GM18505 (cell line): ENCODE results near the gene ZNF548.

ENCODE experiments used
- ATAC-seq: cut with Tn5 transposase; IDR thresholded peaks from one replicate; pipeline ENCODE4 v1.9.1; 2021; ENCODE audit not compliant: unreplicated experiment
- POLR2A ChIP-seq: IDR thresholded peaks from 4 replicates; pipeline ENCODE4 v1.6.1; 2011; ENCODE audit warnings: borderline replicate concordance; ENCODE audit not compliant: insufficient read depth, insufficient read length; ENCODE audit errors: extremely low read depth

The ZNF548 gene

DNA sequence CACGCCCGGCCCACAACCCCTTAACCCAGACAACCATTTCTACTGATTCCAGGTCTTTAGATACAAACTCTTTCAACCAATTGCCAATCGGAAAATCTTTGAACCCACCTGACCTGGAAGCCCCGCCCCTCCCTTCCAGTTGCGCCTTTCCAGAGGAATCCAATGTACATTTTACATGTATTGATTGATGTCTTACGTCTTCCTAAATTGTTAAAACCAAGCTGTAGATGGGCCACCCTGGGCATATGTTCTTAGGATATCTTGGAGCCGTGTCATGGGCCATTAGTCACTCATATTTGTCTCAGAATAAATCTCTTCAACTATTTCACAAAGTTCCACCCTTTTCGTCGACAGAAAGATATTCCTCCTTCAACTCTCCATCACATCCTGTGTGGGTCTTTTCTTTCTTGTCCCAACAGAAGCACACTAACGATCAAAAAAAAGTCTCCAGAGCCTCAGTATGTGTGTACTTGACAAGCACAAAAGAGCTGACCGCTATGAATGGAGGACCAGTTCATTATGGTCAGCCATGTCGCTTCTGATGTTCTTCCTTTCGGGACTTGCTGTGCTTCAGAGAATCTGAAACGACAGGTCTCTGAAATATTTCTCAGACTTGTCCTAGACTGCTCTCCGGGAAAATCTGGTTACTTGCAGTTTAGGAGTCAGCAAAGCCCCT lies 44.9 kb downstream of the ZNF548 start:
- ATAC-seq, result peak; percentile 17
- TF ChIP-seq POLR2A, result no peak

DNA sequence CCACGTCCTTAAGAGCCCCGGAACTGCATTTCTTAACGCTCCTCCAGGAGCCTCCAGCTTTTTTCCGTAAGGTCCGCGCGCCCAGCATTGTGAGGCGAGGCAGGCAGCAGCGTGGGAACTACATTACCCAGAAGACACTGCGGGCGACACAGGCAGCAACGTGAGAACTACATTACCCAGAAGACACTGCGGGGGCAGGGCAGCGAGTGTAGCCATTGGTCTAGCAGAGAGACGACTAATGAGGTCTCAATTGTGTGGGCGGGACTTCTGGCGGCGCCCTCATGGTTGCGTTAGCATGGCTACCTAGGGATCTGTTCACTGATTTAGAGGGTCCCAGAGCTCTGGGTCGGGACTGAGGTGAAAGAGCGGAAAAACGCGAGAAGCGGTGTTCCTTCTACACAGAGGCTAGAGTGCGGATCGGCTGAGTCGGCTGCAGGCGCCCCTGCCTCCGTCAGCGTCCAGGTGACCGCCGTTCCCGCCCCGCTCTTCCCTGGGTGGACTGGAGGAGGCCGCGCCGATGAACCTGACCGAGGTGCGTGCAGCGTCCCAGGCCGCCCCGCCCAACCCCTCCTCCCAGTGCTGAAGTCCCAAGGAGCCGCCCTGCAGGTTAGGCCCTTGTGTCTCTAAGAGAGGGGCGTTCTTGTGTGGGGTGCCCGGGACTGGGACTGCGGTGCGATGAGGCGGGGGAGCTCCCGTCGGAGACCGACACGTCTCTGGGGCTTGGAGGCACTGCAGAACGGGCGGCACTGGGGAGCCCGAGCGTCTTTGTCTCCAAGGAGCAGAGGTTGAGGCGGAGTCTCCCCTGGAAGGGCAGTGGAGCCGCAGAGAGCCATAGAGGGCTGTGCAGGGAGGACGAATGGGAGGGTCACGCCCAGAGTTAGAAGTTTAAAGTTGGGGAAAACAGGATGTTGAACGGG lies 45.7 kb downstream of the ZNF548 start, which contains the start of gene ZNF749:
ZNF749 (plus strand) TSS at position 264 of the 917 bp plus-strand sequence; CDS start at position 518, 254 bp downstream.
- TF ChIP-seq POLR2A, result peak; percentile 61
- peak; percentile 97 for ATAC-seq

DNA sequence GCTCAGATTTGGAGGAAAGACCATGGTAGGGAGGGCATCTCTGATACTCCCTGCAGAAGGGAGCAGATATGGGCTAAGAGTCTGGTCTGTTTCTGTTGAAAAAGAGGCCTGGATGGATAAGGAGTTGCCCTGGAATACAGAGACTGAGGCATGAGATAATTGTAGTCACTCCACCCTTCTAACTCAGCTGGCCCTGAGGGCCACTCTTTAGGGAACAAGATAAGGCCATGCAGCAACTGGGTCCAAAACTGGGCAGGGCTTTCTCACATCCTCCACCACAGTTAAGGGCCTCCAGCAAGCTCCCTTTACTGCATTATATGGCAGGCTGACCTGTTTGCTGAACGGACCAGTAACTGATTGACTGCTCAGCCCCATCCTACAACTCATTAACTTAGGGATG lies 46.8 kb downstream of the ZNF548 start:
- no peak for ATAC-seq
- TF ChIP-seq POLR2A, result no peak

DNA sequence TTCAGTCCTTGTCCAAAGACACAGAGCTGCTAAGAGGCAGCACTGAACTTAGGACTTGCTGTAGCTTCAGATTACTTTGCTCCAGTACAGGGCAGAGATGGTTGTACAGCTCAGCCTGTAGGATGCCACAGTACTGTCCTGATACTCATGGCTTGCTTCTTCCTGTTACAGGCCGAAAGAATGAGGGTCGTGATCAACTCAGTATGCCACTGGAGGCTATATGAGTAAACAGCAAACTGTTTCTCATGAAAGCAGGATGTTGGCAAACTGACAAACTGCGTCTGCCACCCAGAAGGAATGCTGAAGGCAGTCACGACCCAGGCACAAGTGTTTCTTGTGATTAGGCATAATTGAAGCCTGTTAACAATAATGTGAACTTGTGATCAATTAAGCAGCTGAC lies 48.3 kb downstream of the ZNF548 start:
- no peak for ATAC-seq
- no peak for TF ChIP-seq POLR2A

DNA sequence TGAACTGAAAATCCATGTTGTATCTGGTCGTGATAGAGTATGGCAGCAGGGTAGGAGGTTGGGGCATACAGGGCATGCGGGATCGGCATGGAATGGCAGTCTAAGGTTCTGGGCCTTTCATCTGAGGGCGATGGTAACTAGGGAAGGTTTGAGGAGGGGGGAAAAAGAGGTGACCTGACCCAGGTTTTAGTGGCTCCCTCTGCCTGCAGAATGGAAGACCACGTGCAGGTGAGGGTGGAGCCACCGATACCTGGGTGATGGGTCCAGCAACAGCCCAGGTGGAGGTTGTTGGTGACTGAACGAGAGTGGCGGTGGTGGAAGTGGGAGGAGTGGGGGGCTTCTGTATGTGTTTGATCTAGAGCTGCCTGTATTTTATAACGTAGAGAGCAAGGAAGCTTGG lies 49.3 kb downstream of the ZNF548 start:
- TF ChIP-seq POLR2A, result no peak
- ATAC-seq, result no peak

DNA sequence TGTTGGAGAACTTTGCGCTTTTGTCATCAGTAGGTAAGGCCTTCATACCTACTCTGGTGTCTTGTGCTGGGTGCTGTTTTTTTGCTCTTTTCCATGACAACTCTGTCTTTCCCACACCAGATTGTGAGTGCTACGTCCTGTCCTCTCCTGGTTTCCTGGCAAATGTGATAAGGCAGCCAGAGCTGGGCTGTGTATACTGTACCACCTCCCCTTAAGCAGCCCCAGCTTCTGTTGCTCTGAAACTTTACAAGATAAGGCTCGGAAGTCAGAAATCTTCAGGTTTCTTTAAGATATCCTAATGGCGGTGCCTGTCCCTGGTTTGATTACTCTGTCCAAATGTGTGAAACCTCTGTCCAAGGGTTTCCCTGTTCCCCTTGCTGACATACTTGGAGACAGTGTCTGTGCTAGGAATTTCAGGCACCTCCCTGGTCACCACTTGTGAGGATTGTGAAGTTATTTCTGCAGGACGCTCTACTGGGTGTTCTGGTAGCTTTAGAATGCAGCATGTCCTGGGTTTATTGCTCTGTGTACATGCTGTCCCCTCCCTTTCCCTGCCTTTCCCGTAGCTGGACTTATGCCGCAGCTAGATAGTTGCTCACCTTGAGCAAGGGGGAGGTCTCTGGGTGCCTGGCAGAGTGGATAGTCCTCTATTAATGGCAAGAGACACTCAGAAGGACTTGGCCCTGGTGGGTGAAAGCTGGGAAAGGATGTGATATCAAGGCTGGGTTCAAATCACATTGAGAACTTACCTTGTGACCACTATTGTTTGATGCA lies 52.5 kb downstream of the ZNF548 start:
- no peak for ATAC-seq
- no peak for TF ChIP-seq POLR2A

DNA sequence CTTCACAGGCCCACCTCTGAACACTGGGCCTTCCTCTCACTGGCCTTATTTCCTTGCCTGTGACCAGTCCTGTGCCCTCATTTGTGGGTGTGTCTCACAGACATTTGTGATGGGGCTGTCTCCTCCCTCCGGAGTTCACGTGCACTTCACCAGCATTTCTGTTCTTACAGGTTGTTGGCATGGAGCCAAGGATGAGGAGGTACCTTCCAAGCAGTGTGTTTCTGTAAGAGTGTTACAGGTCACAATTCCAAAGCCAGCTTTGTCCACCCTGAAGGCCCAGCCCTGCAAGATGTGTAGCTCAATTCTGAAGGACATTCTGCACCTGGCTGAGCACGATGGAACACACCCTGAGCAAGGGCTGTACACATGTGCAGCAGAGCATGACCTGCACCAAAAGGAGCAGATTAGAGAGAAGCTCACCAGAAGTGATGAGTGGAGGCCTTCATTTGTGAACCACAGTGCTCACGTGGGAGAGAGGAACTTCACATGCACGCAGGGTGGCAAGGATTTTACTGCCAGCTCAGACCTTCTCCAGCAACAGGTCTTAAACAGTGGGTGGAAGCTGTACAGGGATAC lies 53.6 kb downstream of the ZNF548 start:
- no peak for ATAC-seq
- TF ChIP-seq POLR2A, result no peak

DNA sequence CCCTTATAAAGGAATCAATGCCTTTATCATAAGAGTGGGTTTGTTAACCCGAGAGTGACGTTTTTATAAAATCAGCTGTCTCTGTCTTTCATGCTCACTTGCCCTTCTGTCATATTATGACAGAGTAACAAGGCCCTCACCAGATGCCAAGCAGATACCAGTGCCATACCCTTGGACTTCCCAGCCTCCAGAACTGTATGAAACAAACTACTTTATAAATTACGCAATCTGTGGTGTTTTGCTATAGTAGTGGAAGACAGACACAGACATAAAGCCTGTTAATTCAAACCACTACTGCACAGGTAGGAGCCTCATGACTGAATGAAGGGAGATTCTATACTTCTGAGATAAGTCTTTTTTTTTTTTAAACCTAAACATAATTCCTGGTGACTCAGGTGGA lies 62.7 kb downstream of the ZNF548 start:
- ATAC-seq, result no peak
- TF ChIP-seq POLR2A, result no peak
